ENCODE measurements around the gene TAL2.

TAL2 gene

GRCh38 chr9:105711867-105712266 is 49.6 kb downstream of the TAL2 start:
- DNase-seq: no peak

GRCh38 chr9:105712297-105712696 is 50.0 kb downstream of the TAL2 start:
- DNase-seq: no peak

All from CD4-positive, alpha-beta T cell treated with Interferon alpha-2 for 1 hour (primary cell).